ENCODE results near the gene FTCD. TPM values are rescaled to one million over a fixed set of nuclear protein-coding genes. Genes with fewer than 3 reads are reported as not detected.
"Not testable (repeated sequence)": the region's sequence is repeated elsewhere in the genome, so short reads cannot be mapped to it uniquely, and the experiment has no call there.

The FTCD gene
- total RNA-seq, 1 donor from 2014 or later = 2.3 TPM

- no peak overlapping the region for H3K27ac Mint-ChIP-seq (ENCODE audit: unreplicated experiment)
- peaks cover 11% of the 10 kb centered on the region for H3K4me1 Mint-ChIP-seq (ENCODE audit: unreplicated experiment)
- no peak for TF ChIP-seq CTCF (IDR thresholded peaks at IDR 0.05)
- H3K4me3 Mint-ChIP-seq (ENCODE audit: unreplicated experiment) = no peak overlapping the region
- H3K27me3 Mint-ChIP-seq (ENCODE audit: unreplicated experiment) = peaks cover 11% of the 10 kb centered on the region
- no peaks in the 10 kb centered on the region for H3K9me3 Mint-ChIP-seq (ENCODE audit: unreplicated experiment)
- H3K36me3 Mint-ChIP-seq (ENCODE audit: unreplicated experiment) = peaks cover 3% of the 10 kb centered on the region
- no peak for DNase-seq (ENCODE audit: extremely low spot score, unreplicated experiment)
These were observed 12.6 kb downstream of the FTCD start for GRCh38 chr21:46142582-46143473.

GRCh38 chr21:46141767-46142581, 13.4 kb downstream of the FTCD start:
- H3K4me3 Mint-ChIP-seq (ENCODE audit: unreplicated experiment) = no peak overlapping the region
- TF ChIP-seq CTCF (IDR thresholded peaks at IDR 0.05) = no peak
- peaks cover 11% of the 10 kb centered on the region for H3K4me1 Mint-ChIP-seq (ENCODE audit: unreplicated experiment)
- no peak for DNase-seq (ENCODE audit: extremely low spot score, unreplicated experiment)
- peaks cover 11% of the 10 kb centered on the region for H3K27me3 Mint-ChIP-seq (ENCODE audit: unreplicated experiment)
- H3K27ac Mint-ChIP-seq (ENCODE audit: unreplicated experiment) = no peak overlapping the region
- H3K9me3 Mint-ChIP-seq (ENCODE audit: unreplicated experiment) = no peaks in the 10 kb centered on the region
- H3K36me3 Mint-ChIP-seq (ENCODE audit: unreplicated experiment) = peaks cover 3% of the 10 kb centered on the region

GRCh38 chr21:46140352-46141003, 14.9 kb downstream of the FTCD start:
- Mint-ChIP-seq H3K4me1 (ENCODE audit: unreplicated experiment) (peaks cover 11% of the 10 kb centered on the region), H3K27me3 (ENCODE audit: unreplicated experiment) (peaks cover 11% of the 10 kb centered on the region)
- not testable (repeated sequence) for H3K4me3 Mint-ChIP-seq (ENCODE audit: unreplicated experiment); H3K27ac Mint-ChIP-seq (ENCODE audit: unreplicated experiment); DNase-seq (ENCODE audit: extremely low spot score, unreplicated experiment); H3K36me3 Mint-ChIP-seq (ENCODE audit: unreplicated experiment); H3K9me3 Mint-ChIP-seq (ENCODE audit: unreplicated experiment)

GRCh38 chr21:46139686-46140085, 15.7 kb downstream of the FTCD start:
- DNase-seq (ENCODE audit: extremely low spot score, unreplicated experiment) = no peak
- Mint-ChIP-seq H3K36me3 (ENCODE audit: unreplicated experiment) (peaks cover 3% of the 10 kb centered on the region), H3K4me1 (ENCODE audit: unreplicated experiment) (peaks cover 9% of the 10 kb centered on the region), H3K4me3 (ENCODE audit: unreplicated experiment) (no peak overlapping the region), H3K9me3 (ENCODE audit: unreplicated experiment) (no peaks in the 10 kb centered on the region), H3K27me3 (ENCODE audit: unreplicated experiment) (peaks cover 11% of the 10 kb centered on the region), H3K27ac (ENCODE audit: unreplicated experiment) (no peak overlapping the region)
- TF ChIP-seq CTCF (IDR thresholded peaks at IDR 0.05) = no peak

GRCh38 chr21:46138383-46138970, 16.9 kb downstream of the FTCD start:
- Mint-ChIP-seq H3K4me1 (ENCODE audit: unreplicated experiment) (peaks cover 1% of the 10 kb centered on the region), H3K36me3 (ENCODE audit: unreplicated experiment) (peaks cover 3% of the 10 kb centered on the region), H3K4me3 (ENCODE audit: unreplicated experiment) (no peak overlapping the region), H3K27ac (ENCODE audit: unreplicated experiment) (no peak overlapping the region), H3K27me3 (ENCODE audit: unreplicated experiment) (peaks cover 11% of the 10 kb centered on the region), H3K9me3 (ENCODE audit: unreplicated experiment) (no peaks in the 10 kb centered on the region)
- TF ChIP-seq CTCF (IDR thresholded peaks at IDR 0.05) = no peak
- DNase-seq (ENCODE audit: extremely low spot score, unreplicated experiment) = no peak

All from osteocyte (in vitro differentiated cells).